PC-9 (cell line): ENCODE data around the gene SDK2. TPM values are rescaled to one million over a fixed set of nuclear protein-coding genes. Genes with fewer than 3 reads are reported as not detected.

Experiments
- BruUV-seq: library from RNA; stranded (reverse); fragments of 400-500 nt; replicated peaks from 2 replicates; lab custom pipeline; 2021; lab: Mats Ljungman, UMichigan
- CTCF ChIA-PET: fragments of 300-600 bp; sonication (Branson Sonifier 250); formaldehyde crosslinking; loops from one replicate; lab custom pipeline; 2022; ENCODE audit warnings: antibody characterized with exemption; lab: Charles Lee
- POLR2A ChIA-PET: fragments of 300-600 bp; sonication (Branson Sonifier 250); formaldehyde crosslinking; loops from one replicate; lab custom pipeline; 2022; ENCODE audit warnings: antibody characterized with exemption; ENCODE audit not compliant: unreplicated experiment; lab: Charles Lee
- DNase-seq, 2 experiments: peaks; one replicate each; pipeline versions ENCODE4 v3.0.0 to v3.0.0-alpha.2; 2015 to 2022; ENCODE audit warnings: mixed read lengths in 1 of 2
- H2AFZ ChIP-seq: fragments of 200-600 bp; sonication (generic); 2 replicates; pipeline ENCODE4 v1.8.1; 2017; ENCODE audit warnings: antibody characterized with exemption
- H3F3A ChIP-seq: fragments of 200-600 bp; sonication (generic); 2 replicates; pipeline ENCODE4 v1.8.1; 2017; ENCODE audit warnings: antibody characterized with exemption, mild to moderate bottlenecking, low read depth; ENCODE audit not compliant: insufficient read depth
- H3K27ac ChIP-seq: fragments of 200-600 bp; sonication (generic); 2 replicates; pipeline ENCODE4 v1.6.1; 2016; ENCODE audit warnings: mixed run types
- H3K27me3 ChIP-seq: fragments of 200-600 bp; sonication (generic); 2 replicates; pipeline ENCODE4 v1.6.1; 2016; ENCODE audit warnings: low read depth, mixed run types; ENCODE audit not compliant: insufficient read depth
- H3K36me3 ChIP-seq: fragments of 200-600 bp; sonication (generic); 2 replicates; pipeline ENCODE4 v1.6.1; 2016; ENCODE audit warnings: low read depth, mixed run types
- H3K4me1 ChIP-seq: fragments of 200-600 bp; sonication (generic); replicated peaks from 2 replicates; pipeline ENCODE4 v1.6.1; 2016; ENCODE audit warnings: mixed run types; ENCODE audit not compliant: insufficient read depth
- H3K4me2 ChIP-seq: fragments of 200-600 bp; sonication (generic); 2 replicates; pipeline ENCODE4 v1.6.1; 2017; ENCODE audit warnings: mixed run types
- H3K4me3 ChIP-seq: fragments of 200-600 bp; sonication (generic); 2 replicates; pipeline ENCODE4 v1.6.1; 2016; ENCODE audit warnings: mixed run types
- H3K79me2 ChIP-seq: fragments of 200-600 bp; sonication (generic); 2 replicates; pipeline ENCODE4 v1.6.1; 2017; ENCODE audit warnings: low read depth, mixed run types
- H3K9me2 ChIP-seq: fragments of 200-600 bp; sonication (generic); 2 replicates; pipeline ENCODE4 v1.8.1; 2017; ENCODE audit warnings: mild to moderate bottlenecking; ENCODE audit not compliant: insufficient read depth
- H3K9me3 ChIP-seq: fragments of 200-600 bp; sonication (generic); 2 replicates; pipeline ENCODE4 v1.8.1; 2016; ENCODE audit warnings: low read depth; ENCODE audit not compliant: insufficient read depth
- H4K20me1 ChIP-seq: fragments of 200-600 bp; sonication (generic); 2 replicates; pipeline ENCODE4 v1.8.1; 2017; ENCODE audit not compliant: insufficient read depth
- EZH2 ChIP-seq: fragments of 200-600 bp; sonication (generic); IDR thresholded peaks from 2 replicates; pipeline ENCODE4 v1.8.0; 2017; ENCODE audit warnings: antibody characterized with exemption, low read depth
- intact Hi-C: fragments of 100-400 bp; cut with micrococcal nuclease; formaldehyde crosslinking; loops from one replicate; pipeline ENCODE4 v1.10.0; 2022; ENCODE audit not compliant: unreplicated experiment
- total RNA-seq: library from RNA; stranded (reverse); gene quantifications from 2 replicates; pipeline ENCODE4 v1.2.3, GENCODE V29; 2021
- TF ChIP-seq, protein P1 (sequence below): fragments of 200-600 bp; sonication (generic); conservative IDR thresholded peaks from 2 replicates; pipeline ENCODE4 v1.6.1; 2017; ENCODE audit warnings: mixed run types, antibody characterized with exemption, mild to moderate bottlenecking, moderate library complexity

Gene SDK2
- total RNA-seq, 1 experiment from 2014 or later, result 0.04 TPM

DNA sequence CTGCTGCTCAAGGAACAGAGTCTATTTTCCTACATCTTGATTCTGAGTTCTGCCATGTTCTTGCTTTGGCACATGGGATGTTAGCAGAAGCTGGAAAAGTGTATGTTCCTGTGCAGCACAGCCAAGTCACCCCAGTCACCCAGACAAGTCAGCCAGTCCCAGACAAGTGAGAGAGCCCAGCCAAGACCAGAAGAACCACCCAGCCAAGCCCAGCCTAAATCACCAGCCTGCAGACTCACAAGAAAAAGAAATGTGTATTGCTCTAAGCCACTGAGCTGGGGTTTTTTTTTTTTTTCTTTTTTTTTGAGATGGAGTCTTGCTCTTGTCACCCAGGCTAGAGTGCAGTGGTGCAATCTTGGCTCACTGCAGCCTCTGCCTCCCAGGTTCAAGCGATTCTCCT, 191.2 kb downstream of the SDK2 start:
- no peaks in the 10 kb centered on the region for H4K20me1 ChIP-seq
- H3K4me1 ChIP-seq, result no peaks in the 10 kb centered on the region
- H3K36me3 ChIP-seq, result no peaks in the 10 kb centered on the region
- no peak for DNase-seq
- intact Hi-C loops, result no loop called here
- no peaks in the 10 kb centered on the region for H3K79me2 ChIP-seq
- H3K4me2 ChIP-seq, result no peak overlapping the region
- H3K27ac ChIP-seq, result no peak overlapping the region
- H3K9me2 ChIP-seq, result no peaks in the 10 kb centered on the region
- no TSS peak for BruUV-seq
- no peaks in the 10 kb centered on the region for H3K9me3 ChIP-seq
- ChIA-PET POLR2A (no interaction called here), CTCF (no interaction called here)
- H2AFZ ChIP-seq, result no peak overlapping the region
- H3K4me3 ChIP-seq, result no peak overlapping the region
- no peak for TF ChIP-seq EZH2
- TF ChIP-seq, protein P1, sequence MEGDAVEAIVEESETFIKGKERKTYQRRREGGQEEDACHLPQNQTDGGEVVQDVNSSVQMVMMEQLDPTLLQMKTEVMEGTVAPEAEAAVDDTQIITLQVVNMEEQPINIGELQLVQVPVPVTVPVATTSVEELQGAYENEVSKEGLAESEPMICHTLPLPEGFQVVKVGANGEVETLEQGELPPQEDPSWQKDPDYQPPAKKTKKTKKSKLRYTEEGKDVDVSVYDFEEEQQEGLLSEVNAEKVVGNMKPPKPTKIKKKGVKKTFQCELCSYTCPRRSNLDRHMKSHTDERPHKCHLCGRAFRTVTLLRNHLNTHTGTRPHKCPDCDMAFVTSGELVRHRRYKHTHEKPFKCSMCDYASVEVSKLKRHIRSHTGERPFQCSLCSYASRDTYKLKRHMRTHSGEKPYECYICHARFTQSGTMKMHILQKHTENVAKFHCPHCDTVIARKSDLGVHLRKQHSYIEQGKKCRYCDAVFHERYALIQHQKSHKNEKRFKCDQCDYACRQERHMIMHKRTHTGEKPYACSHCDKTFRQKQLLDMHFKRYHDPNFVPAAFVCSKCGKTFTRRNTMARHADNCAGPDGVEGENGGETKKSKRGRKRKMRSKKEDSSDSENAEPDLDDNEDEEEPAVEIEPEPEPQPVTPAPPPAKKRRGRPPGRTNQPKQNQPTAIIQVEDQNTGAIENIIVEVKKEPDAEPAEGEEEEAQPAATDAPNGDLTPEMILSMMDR, result no peak
- H3K27me3 ChIP-seq, result peaks cover 90% of the 10 kb centered on the region
- no peaks in the 10 kb centered on the region for H3F3A ChIP-seq

DNA sequence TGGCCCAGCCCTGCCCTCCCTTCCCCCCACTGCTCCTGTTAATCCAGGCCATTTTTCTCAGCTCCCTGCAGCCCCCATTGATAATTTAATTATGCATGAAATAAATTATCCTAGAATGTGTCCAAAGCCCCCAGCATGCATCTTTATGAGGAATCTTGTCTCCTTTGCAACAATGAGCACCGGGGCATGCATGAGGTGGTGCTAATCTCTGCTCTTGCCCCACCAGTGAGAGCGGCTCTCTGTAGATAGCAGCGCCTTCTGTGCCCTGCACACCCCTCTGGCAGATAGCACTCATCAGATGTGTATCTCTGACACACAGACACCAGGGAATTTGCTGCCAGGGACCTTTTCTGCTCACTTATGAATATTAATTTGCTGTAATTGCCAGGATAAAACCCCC, 192.2 kb downstream of the SDK2 start:
- no peaks in the 10 kb centered on the region for H3K79me2 ChIP-seq
- H3K9me2 ChIP-seq, result no peaks in the 10 kb centered on the region
- H3K36me3 ChIP-seq, result no peaks in the 10 kb centered on the region
- no peak overlapping the region for H3K4me2 ChIP-seq
- H3K9me3 ChIP-seq, result no peaks in the 10 kb centered on the region
- H3K27me3 ChIP-seq, result peaks cover 93% of the 10 kb centered on the region
- TF ChIP-seq, protein P1, result no peak
- no peak for TF ChIP-seq EZH2
- no peak for DNase-seq
- H2AFZ ChIP-seq, result no peak overlapping the region
- no peak overlapping the region for H3K4me3 ChIP-seq
- ChIA-PET CTCF (no interaction called here), POLR2A (no interaction called here)
- H4K20me1 ChIP-seq, result no peaks in the 10 kb centered on the region
- H3K27ac ChIP-seq, result no peak overlapping the region
- intact Hi-C loops, result no loop called here
- H3F3A ChIP-seq, result no peaks in the 10 kb centered on the region
- no TSS peak for BruUV-seq
- H3K4me1 ChIP-seq, result no peaks in the 10 kb centered on the region

DNA sequence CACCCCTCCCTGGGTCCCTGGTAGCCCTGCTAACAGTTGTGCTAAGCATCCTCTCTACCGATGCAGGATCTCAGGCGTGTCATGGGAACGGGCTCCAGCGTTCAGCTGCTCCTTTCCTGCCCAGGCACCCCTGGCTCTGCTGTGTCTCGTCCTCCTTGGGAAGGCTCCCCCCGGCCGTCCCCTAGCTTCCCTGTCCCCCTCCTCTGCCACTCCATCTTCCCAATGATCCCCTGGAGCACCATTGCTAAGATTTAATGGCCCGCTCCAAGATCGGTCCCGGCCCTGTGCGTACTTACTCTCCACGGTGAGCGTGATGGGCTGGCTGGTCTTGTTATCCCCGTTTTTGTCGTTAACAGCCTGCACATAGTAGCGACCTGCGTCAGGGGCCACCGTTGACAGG, 196.9 kb downstream of the SDK2 start:
- intact Hi-C loops, result no loop called here
- DNase-seq, result no peak
- no peaks in the 10 kb centered on the region for H3K4me1 ChIP-seq
- H3K4me3 ChIP-seq, result no peak overlapping the region
- BruUV-seq, result no TSS peak
- TF ChIP-seq, protein P1, result no peak
- no peak for TF ChIP-seq EZH2
- no peak overlapping the region for H3K27ac ChIP-seq
- H3K36me3 ChIP-seq, result no peaks in the 10 kb centered on the region
- ChIA-PET POLR2A (no interaction called here), CTCF (no interaction called here)
- H3K79me2 ChIP-seq, result no peaks in the 10 kb centered on the region
- peaks cover 96% of the 10 kb centered on the region for H3K27me3 ChIP-seq
- no peaks in the 10 kb centered on the region for H3F3A ChIP-seq
- no peak overlapping the region for H2AFZ ChIP-seq
- no peaks in the 10 kb centered on the region; the same call in 1 of the 2 replicates for H4K20me1 ChIP-seq
- no peak overlapping the region for H3K4me2 ChIP-seq
- H3K9me2 ChIP-seq, result no peaks in the 10 kb centered on the region
- H3K9me3 ChIP-seq, result no peaks in the 10 kb centered on the region
